Measurements from ENCODE around the gene TRAPPC13.
"Not testable (repeated sequence)": the region's sequence is repeated elsewhere in the genome, so short reads cannot be mapped to it uniquely, and the experiment has no call there.

Gene TRAPPC13, protein sequence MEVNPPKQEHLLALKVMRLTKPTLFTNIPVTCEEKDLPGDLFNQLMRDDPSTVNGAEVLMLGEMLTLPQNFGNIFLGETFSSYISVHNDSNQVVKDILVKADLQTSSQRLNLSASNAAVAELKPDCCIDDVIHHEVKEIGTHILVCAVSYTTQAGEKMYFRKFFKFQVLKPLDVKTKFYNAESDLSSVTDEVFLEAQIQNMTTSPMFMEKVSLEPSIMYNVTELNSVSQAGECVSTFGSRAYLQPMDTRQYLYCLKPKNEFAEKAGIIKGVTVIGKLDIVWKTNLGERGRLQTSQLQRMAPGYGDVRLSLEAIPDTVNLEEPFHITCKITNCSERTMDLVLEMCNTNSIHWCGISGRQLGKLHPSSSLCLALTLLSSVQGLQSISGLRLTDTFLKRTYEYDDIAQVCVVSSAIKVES

DNA sequence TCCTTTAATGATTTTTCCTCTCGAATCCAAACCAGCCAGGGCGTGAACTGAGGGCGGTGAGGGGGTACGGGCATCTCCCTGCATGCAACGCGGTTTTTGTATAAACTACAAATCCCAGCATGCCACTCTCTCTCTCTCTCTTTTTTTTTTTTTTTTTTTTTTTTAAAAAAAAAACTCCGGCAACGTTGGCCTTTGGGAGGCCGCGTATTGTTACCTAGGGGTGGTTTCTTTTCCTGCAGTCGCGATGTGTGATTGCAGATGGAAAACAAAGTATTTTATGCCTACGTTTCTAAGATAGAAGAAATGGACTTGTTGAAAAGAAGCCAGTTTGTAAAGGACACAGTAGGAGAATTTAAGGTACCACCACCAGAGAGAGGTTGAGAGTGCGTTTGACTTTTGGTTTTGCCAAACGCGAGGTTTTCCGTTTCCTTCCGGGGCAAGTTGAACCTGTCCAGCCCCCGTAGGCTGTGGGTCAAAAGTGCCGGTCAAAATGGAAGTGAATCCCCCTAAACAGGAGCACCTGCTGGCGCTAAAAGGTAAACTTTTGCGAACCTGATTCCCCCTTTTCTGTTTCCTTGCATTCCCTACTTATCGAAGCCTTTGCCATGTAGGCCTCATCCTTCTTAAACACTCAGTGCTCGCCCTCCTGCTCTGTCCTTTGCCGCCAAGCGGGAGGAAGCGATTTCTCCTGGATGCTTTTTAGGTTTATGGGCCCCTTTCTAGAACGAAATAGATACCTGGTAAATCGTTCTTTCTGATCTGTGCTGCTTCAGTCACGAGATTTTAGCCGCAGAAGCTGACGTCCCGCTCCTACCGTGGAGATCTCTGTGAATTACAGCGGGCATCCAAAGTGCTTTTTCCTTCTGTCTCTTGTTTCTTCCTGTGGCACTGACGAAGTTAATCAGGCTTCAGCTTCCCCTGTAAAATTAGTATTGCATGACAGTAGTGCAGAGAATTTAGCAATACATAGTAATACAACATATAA, at the start of gene TRAPPC13, which contains the start of gene SHLD3:
Gene TRAPPC13 (plus strand): TSS at position 457 of the 985 bp plus-strand sequence. CDS start 34 bp downstream, at position 491.
Gene SHLD3 (plus strand): TSS at position 457 of the 985 bp plus-strand sequence. CDS start 4,561 bp downstream, outside the sequence.
- peak; percentile 93 for DNase-seq (ENCODE audit: low read depth)
- TF ChIP-seq CTCF (IDR thresholded peaks at IDR 0.05; ENCODE audit: insufficient read depth, low read depth, low read length, missing control alignments) = peak; percentile 4
- peak within 1 kb of the TSS; percentile 97 for H3K4me3 ChIP-seq (ENCODE audit: low read depth, low read length)

DNA sequence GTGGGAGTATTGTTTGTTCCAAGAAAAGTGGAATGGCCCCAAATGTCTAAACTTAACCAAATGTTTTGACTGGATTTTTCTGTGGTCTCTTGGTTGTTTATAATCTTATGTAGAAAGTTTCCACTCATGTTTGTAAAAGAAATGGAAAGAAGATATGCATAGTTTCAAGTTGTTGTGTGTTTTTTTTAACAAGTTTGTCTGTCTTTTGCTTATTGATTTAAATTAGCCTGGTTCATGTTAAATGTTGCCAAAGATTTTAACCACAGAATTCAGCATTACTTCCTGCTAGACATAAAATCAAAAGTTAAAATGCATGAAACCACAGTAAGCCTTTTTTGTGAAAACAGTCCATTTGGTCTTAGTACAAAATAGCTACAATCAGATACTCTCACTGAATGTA, 47.7 kb upstream of the TRAPPC13 start:
- TF ChIP-seq CTCF (IDR thresholded peaks at IDR 0.05; ENCODE audit: insufficient read depth, low read depth, low read length, missing control alignments) = no peak

DNA sequence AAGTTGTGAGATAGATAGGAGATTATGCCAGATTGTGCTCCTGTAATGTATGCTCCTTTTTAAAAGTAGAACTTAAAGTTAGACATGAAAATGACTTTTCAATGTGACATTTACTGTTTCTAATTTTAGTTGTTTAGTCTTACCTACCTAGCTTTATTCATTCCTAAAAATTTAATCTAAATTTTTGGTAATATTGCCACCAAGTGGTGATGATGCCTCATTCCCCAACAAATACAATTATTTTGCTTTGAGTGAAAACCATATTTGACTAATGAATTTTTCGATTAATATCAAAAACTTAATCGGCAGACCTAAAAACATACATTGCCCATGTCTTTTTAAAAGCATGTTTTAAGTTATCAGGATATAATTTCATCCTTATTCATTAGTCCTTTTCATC, 36.1 kb upstream of the TRAPPC13 start:
- no peak for DNase-seq (ENCODE audit: low read depth)
- TF ChIP-seq CTCF (IDR thresholded peaks at IDR 0.05; ENCODE audit: insufficient read depth, low read depth, low read length, missing control alignments) = no peak
- H3K4me3 ChIP-seq (ENCODE audit: low read depth, low read length) = no peak overlapping the region

More for the DNA sequence above, 47.7 kb upstream of the TRAPPC13 start:
- no peak overlapping the region for H3K4me3 ChIP-seq (ENCODE audit: low read depth, low read length)
- DNase-seq (ENCODE audit: low read depth) = no peak

DNA sequence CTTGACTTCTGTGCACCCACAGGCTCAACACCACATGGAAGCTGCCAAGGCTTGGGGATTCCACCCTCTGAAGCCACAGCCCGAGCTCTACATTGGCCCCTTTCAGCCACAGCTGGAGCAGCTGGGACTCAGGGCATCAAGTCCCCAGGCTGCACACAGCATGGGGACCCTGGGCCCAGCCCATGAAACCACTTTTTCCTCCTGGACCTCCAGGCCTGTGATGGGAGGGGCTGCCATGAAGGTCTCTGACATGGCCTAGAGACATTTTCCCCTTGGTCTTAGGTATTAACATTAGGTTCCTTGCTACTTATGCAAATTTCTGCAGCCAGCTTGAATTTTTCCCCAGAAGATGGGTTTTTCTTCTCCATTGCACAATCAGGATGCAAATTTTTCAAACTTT, 23.1 kb upstream of the TRAPPC13 start:
- DNase-seq (ENCODE audit: low read depth); H3K4me3 ChIP-seq (ENCODE audit: low read depth, low read length): not testable (repeated sequence)

GRCh38 chr5:65611524-65611923, 13.3 kb upstream of the TRAPPC13 start:
- TF ChIP-seq CTCF (IDR thresholded peaks at IDR 0.05; ENCODE audit: insufficient read depth, low read depth, low read length, missing control alignments) = no peak
- no peak overlapping the region for H3K4me3 ChIP-seq (ENCODE audit: low read depth, low read length)
- no peak for DNase-seq (ENCODE audit: low read depth)

GRCh38 chr5:65612298-65612907, 12.4 kb upstream of the TRAPPC13 start:
- no peak for TF ChIP-seq CTCF (IDR thresholded peaks at IDR 0.05; ENCODE audit: insufficient read depth, low read depth, low read length, missing control alignments)
- DNase-seq (ENCODE audit: low read depth) = no peak
- H3K4me3 ChIP-seq (ENCODE audit: low read depth, low read length) = no peak overlapping the region
